ENCODE measurements around the gene SMLR1. TPM values are rescaled to one million over a fixed set of nuclear protein-coding genes. Genes with fewer than 3 reads are reported as not detected.

Gene SMLR1
- total and polyA plus RNA-seq, 10 of the 15 experiments (the other 5 are each of a cell fraction or from before 2014, with no cell fraction given) = 0.10 TPM; not detected in 9

GRCh38 chr6:130836055-130836640 is 8.9 kb downstream of the SMLR1 start:
- 96% methylated on average over 3 of the region's 3 CpGs for WGBS (ENCODE audit: insufficient coverage, insufficient replicate concordance, low lambda C conversion rate, missing lambda C conversion rate)
- intact Hi-C loops (cut with micrococcal nuclease; ENCODE audit: unreplicated experiment) (no loop called here), in situ Hi-C loops (cut with MboI) (no loop called here)
- Histone ChIP-seq H4K20me1 (ENCODE audit: control insufficient read depth, insufficient read depth) (no peaks in the 10 kb centered on the region), H3K4me2 (ENCODE audit: control insufficient read depth, insufficient read depth) (no peak overlapping the region), H3K36me3 (ENCODE audit: control insufficient read depth in 2 of 2, insufficient read depth in 2 of 2, low read length in 1 of 2) (no peaks in the 10 kb centered on the region), H3K27me3 (replicated peaks in 1 of 2; ENCODE audit: control insufficient read depth in 2 of 2, insufficient read depth in 2 of 2, low read length in 1 of 2) (no peaks in the 10 kb centered on the region), H3K9ac (ENCODE audit: control insufficient read depth, insufficient read depth, low read length) (no peak overlapping the region), H2AFZ (ENCODE audit: control insufficient read depth, low read depth, low read length) (no peak overlapping the region), H3K27ac (ENCODE audit: control insufficient read depth, insufficient read depth) (no peak overlapping the region), H3K9me3 (replicated peaks; ENCODE audit: control insufficient read depth, insufficient read depth, low read length) (no peaks in the 10 kb centered on the region), H3K79me2 (ENCODE audit: control insufficient read depth, insufficient read depth, low read length) (no peaks in the 10 kb centered on the region), H3K4me1 (ENCODE audit: control insufficient read depth, insufficient read depth, low read length) (no peaks in the 10 kb centered on the region), H3K4me3 (no peak overlapping the region)
- CTCF ChIA-PET = interaction anchor here (1.3 kb wide), 1 partner anchor 49 kb away, joined by 4 read pairs; no protein-coding TSS in a partner anchor
- RAD21 ChIA-PET (ENCODE audit: unreplicated experiment) = no interaction called here
- DNase-seq (ENCODE audit: low read depth, low spot score) (no peak), FAIRE-seq (no peak), ATAC-seq (no peak)
- no peak for TF ChIP-seq TAF1 (IDR thresholded peaks at IDR 0.05; ENCODE audit: borderline replicate concordance, low read depth, low read length)
- TF ChIP-seq CBX5 (IDR thresholded peaks at IDR 0.05; ENCODE audit: low read depth) = no peak
- no peak for TF ChIP-seq MYB (IDR thresholded peaks at IDR 0.05; ENCODE audit: borderline replicate concordance, low read depth, low read length)
- TF ChIP-seq MEF2A (IDR thresholded peaks at IDR 0.05; ENCODE audit: insufficient read depth, low read depth, low read length) = no peak
- no peak for TF ChIP-seq ZNF384 (IDR thresholded peaks at IDR 0.05; ENCODE audit: borderline replicate concordance, low read depth, low read length)
- no peak for TF ChIP-seq ELK1 (IDR thresholded peaks at IDR 0.05; ENCODE audit: low read depth, low read length)
- no peak for TF ChIP-seq SUPT20H (IDR thresholded peaks at IDR 0.05; ENCODE audit: borderline replicate concordance, control insufficient read depth, low read depth, low read length)
- no peak for TF ChIP-seq GABPA (IDR thresholded peaks at IDR 0.05; ENCODE audit: low read depth)
- no peak for TF ChIP-seq STAT3 (IDR thresholded peaks at IDR 0.05; ENCODE audit: low read depth, low read length)
- TF ChIP-seq EZH2 (IDR thresholded peaks at IDR 0.05; ENCODE audit: borderline replicate concordance, control insufficient read depth, low read depth, low read length) = no peak
- TF ChIP-seq, protein P1, sequence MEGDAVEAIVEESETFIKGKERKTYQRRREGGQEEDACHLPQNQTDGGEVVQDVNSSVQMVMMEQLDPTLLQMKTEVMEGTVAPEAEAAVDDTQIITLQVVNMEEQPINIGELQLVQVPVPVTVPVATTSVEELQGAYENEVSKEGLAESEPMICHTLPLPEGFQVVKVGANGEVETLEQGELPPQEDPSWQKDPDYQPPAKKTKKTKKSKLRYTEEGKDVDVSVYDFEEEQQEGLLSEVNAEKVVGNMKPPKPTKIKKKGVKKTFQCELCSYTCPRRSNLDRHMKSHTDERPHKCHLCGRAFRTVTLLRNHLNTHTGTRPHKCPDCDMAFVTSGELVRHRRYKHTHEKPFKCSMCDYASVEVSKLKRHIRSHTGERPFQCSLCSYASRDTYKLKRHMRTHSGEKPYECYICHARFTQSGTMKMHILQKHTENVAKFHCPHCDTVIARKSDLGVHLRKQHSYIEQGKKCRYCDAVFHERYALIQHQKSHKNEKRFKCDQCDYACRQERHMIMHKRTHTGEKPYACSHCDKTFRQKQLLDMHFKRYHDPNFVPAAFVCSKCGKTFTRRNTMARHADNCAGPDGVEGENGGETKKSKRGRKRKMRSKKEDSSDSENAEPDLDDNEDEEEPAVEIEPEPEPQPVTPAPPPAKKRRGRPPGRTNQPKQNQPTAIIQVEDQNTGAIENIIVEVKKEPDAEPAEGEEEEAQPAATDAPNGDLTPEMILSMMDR (IDR thresholded peaks at IDR 0.05 in 2 of 3, conservative IDR thresholded peaks at IDR 0.05 in 1 of 3; ENCODE audit: control insufficient read depth in 2 of 3, extremely low read depth in 1 of 3, insufficient read depth in 1 of 3, low read depth in 3 of 3, low read length in 3 of 3) = no peak
- TF ChIP-seq, protein P2, sequence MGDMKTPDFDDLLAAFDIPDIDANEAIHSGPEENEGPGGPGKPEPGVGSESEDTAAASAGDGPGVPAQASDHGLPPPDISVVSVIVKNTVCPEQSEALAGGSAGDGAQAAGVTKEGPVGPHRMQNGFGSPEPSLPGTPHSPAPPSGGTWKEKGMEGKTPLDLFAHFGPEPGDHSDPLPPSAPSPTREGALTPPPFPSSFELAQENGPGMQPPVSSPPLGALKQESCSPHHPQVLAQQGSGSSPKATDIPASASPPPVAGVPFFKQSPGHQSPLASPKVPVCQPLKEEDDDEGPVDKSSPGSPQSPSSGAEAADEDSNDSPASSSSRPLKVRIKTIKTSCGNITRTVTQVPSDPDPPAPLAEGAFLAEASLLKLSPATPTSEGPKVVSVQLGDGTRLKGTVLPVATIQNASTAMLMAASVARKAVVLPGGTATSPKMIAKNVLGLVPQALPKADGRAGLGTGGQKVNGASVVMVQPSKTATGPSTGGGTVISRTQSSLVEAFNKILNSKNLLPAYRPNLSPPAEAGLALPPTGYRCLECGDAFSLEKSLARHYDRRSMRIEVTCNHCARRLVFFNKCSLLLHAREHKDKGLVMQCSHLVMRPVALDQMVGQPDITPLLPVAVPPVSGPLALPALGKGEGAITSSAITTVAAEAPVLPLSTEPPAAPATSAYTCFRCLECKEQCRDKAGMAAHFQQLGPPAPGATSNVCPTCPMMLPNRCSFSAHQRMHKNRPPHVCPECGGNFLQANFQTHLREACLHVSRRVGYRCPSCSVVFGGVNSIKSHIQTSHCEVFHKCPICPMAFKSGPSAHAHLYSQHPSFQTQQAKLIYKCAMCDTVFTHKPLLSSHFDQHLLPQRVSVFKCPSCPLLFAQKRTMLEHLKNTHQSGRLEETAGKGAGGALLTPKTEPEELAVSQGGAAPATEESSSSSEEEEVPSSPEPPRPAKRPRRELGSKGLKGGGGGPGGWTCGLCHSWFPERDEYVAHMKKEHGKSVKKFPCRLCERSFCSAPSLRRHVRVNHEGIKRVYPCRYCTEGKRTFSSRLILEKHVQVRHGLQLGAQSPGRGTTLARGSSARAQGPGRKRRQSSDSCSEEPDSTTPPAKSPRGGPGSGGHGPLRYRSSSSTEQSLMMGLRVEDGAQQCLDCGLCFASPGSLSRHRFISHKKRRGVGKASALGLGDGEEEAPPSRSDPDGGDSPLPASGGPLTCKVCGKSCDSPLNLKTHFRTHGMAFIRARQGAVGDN (IDR thresholded peaks at IDR 0.05) = no peak
- TF ChIP-seq BACH1 (IDR thresholded peaks at IDR 0.05; ENCODE audit: borderline replicate concordance) = no peak
- no peak for TF ChIP-seq MXI1 (IDR thresholded peaks at IDR 0.05; ENCODE audit: low read depth, low read length)
- TF ChIP-seq, protein P3, sequence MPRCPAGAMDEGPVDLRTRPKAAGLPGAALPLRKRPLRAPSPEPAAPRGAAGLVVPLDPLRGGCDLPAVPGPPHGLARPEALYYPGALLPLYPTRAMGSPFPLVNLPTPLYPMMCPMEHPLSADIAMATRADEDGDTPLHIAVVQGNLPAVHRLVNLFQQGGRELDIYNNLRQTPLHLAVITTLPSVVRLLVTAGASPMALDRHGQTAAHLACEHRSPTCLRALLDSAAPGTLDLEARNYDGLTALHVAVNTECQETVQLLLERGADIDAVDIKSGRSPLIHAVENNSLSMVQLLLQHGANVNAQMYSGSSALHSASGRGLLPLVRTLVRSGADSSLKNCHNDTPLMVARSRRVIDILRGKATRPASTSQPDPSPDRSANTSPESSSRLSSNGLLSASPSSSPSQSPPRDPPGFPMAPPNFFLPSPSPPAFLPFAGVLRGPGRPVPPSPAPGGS (IDR thresholded peaks at IDR 0.05; ENCODE audit: borderline replicate concordance, insufficient read depth, low read depth, low read length, poor library complexity, severe bottlenecking) = no peak
- BruUV-seq (replicated peaks) = no TSS peak
- POLR2A ChIA-PET = no interaction called here
- SMC1A ChIA-PET (ENCODE audit: uncharacterized antibody, unreplicated experiment) = interaction anchor here (0.6 to 1.4 kb wide), 3 partner anchors 64 to 910 kb away, joined by 3 to 5 read pairs (median 3); no protein-coding TSS in a partner anchor

All from GM12878 (cell line).